GM12891 (cell line): ENCODE measurements around the gene MAP7D1.

Experiments used
- PAX5 ChIP-seq: IDR thresholded peaks from 2 replicates; pipeline ENCODE4 v1.6.1; 2011; ENCODE audit warnings: low read length, moderate library complexity, mild to moderate bottlenecking; ENCODE audit not compliant: insufficient read depth, severe bottlenecking
- POLR2A ChIP-seq: IDR thresholded peaks from 2 replicates; pipeline ENCODE4 v1.6.1; 2011; ENCODE audit warnings: low read depth, low read length, control low read depth
- POLR2AphosphoS5 ChIP-seq: IDR thresholded peaks from 2 replicates; pipeline ENCODE4 v1.6.1; 2011; ENCODE audit warnings: low read depth, low read length, control low read depth
- SPI1 ChIP-seq: IDR thresholded peaks from 2 replicates; pipeline ENCODE4 v1.6.1; 2011; ENCODE audit warnings: low read depth, low read length, control low read depth
- TAF1 ChIP-seq: IDR thresholded peaks from 2 replicates; pipeline ENCODE4 v1.6.1; 2011; ENCODE audit warnings: low read depth, low read length, control low read depth

DNA sequence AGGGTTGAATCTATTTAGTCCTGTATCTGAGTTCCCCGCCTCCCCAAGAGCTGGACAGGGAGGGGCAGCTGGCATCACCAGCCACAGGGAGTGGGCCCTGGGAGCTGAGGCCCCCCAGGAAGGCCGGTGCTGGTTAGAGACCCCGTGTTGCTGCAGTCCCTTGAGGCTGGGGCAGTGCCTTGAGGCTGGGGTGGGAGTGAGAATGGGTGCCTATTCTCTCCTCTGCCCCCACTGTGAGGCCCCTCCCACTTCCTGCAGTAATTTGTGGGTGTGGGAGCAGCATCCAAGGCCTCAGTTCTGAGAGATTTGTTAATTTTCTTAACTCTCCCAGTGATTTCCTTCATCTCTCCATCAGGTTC, 4.1 kb upstream of the MAP7D1 start:
- TF ChIP-seq POLR2A = no peak
- no peak for TF ChIP-seq TAF1
- TF ChIP-seq POLR2AphosphoS5 = no peak
- no peak for TF ChIP-seq PAX5
- no peak for TF ChIP-seq SPI1
